Measurements from ENCODE around the gene TTC39C. TPM values are rescaled to one million over a fixed set of nuclear protein-coding genes. Genes with fewer than 3 reads are reported as not detected.

The TTC39C gene
- total RNA-seq = 36.7 and 41.6 TPM in 2 replicates
- 17.2 and 23.9 TPM in 2 replicates for polyA plus RNA-seq

DNA sequence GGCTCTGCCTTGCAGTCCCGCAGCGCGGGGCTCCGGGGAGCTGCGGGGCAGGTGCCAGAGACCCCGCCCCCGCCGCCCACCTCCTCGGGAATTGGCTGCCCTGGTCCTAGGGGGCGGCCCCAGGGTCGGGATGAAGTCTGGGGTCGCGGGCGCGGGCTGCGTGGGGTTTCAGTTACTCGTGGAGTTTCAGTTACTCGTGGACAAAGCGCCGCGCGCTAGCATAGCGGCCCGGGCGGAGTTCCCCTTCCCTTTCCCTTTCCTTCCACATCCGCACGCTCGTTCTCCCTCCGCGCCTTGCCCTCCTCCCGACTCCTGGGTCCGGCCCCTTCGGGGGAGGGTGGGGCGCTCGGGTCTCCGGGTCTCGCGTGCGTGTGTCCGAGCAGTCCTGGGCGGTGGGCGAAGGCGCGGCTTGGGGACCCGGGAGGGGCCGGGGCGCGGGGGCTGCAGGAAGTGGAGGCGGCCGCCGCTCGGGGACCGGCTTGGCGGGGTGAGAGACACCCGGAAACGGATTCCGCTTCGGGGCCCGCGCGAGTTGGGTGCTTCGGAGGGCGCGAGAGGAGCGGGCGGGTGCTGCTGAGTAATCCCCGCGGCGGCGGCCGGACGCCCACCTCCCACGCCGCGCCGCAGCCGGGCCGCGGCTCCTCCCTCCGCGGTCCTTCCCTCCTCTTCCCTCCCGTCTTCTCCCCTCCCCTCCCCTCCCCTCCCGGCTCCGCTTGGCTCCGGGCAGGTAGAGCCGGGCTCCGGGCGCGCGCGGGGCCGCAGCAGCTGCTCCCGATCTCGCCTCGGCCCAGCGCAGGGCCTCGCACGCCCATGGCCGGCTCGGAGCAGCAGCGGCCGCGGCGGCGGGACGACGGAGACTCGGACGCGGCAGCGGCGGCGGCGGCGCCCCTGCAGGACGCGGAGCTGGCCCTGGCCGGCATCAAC, at the start of gene TTC39C:
TTC39C (plus strand) TSS at position 693 of the 924 bp plus-strand sequence; CDS start at position 811, 118 bp downstream.
- no peak for TF ChIP-seq EZH2 (IDR thresholded peaks at IDR 0.05; ENCODE audit: borderline replicate concordance)
- TF ChIP-seq, protein P1, sequence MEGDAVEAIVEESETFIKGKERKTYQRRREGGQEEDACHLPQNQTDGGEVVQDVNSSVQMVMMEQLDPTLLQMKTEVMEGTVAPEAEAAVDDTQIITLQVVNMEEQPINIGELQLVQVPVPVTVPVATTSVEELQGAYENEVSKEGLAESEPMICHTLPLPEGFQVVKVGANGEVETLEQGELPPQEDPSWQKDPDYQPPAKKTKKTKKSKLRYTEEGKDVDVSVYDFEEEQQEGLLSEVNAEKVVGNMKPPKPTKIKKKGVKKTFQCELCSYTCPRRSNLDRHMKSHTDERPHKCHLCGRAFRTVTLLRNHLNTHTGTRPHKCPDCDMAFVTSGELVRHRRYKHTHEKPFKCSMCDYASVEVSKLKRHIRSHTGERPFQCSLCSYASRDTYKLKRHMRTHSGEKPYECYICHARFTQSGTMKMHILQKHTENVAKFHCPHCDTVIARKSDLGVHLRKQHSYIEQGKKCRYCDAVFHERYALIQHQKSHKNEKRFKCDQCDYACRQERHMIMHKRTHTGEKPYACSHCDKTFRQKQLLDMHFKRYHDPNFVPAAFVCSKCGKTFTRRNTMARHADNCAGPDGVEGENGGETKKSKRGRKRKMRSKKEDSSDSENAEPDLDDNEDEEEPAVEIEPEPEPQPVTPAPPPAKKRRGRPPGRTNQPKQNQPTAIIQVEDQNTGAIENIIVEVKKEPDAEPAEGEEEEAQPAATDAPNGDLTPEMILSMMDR (IDR thresholded peaks at IDR 0.05; ENCODE audit: poor library complexity) = no peak
- TF ChIP-seq EZH2phosphoT487 (IDR thresholded peaks at IDR 0.05; ENCODE audit: low read depth, severe bottlenecking, unreplicated experiment) = no peak
- H3K79me2 ChIP-seq = peaks cover 28% of the 10 kb centered on the region
- H3K27me3 ChIP-seq = no peaks in the 10 kb centered on the region
- H3K9me3 ChIP-seq (ENCODE audit: low read depth) = no peaks in the 10 kb centered on the region
- DNase-seq (ENCODE audit: low spot score) = peak; percentile 82
- peak within 1 kb of the TSS; percentile 98 for H3K4me2 ChIP-seq
- peak within 1 kb of the TSS; percentile 98 for H3K4me3 ChIP-seq
- H4K20me1 ChIP-seq (ENCODE audit: insufficient read depth, poor library complexity, severe bottlenecking) = no peaks in the 10 kb centered on the region
- H2AFZ ChIP-seq = peak within 1 kb of the TSS; percentile 99
- H3K4me1 ChIP-seq (ENCODE audit: insufficient read depth) = no peaks in the 10 kb centered on the region
- WGBS (ENCODE audit: low lambda C conversion rate, missing lambda C conversion rate) = 1% methylated on average over 43 of the region's 118 CpGs
- peak within 1 kb of the TSS; percentile 89 for H3K27ac ChIP-seq
- H3K9me2 ChIP-seq (replicated peaks; ENCODE audit: insufficient read depth) = no peaks in the 10 kb centered on the region
- no peaks in the 10 kb centered on the region for H3K36me3 ChIP-seq (replicated peaks; ENCODE audit: insufficient read depth, low read depth)

DNA sequence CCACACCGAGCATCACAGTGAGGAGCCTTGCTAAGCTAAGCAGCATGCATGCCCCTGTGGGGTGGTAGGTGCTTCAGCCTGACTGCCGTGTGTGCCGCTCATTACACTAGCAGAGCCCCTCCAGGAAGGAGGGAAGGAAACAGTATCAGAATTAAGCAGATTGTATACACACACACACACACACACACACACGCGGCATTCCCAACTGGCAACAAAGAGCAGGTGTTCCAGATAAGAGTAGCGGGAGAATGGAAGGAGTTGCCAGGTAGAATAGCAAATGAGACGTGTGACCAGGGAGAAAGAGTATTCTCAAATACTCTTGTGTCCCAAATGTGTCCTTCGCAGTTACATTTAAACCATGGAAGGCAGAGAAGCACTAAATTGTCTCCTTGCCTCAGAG, 47.6 kb upstream of the TTC39C start:
- no peak for DNase-seq (ENCODE audit: low spot score)
- Histone ChIP-seq H3K4me1 (ENCODE audit: insufficient read depth) (no peaks in the 10 kb centered on the region), H3K79me2 (no peaks in the 10 kb centered on the region), H3K9me2 (replicated peaks; ENCODE audit: insufficient read depth) (no peaks in the 10 kb centered on the region), H3K27me3 (no peaks in the 10 kb centered on the region), H4K20me1 (ENCODE audit: insufficient read depth, poor library complexity, severe bottlenecking) (no peaks in the 10 kb centered on the region), H3K27ac (no peak overlapping the region), H3K4me2 (no peak overlapping the region), H3K36me3 (replicated peaks; ENCODE audit: insufficient read depth, low read depth) (no peaks in the 10 kb centered on the region), H2AFZ (no peak overlapping the region), H3K9me3 (ENCODE audit: low read depth) (no peaks in the 10 kb centered on the region), H3K4me3 (no peak overlapping the region)
- TF ChIP-seq, protein P1 (IDR thresholded peaks at IDR 0.05; ENCODE audit: poor library complexity) = no peak
- TF ChIP-seq EZH2 (IDR thresholded peaks at IDR 0.05; ENCODE audit: borderline replicate concordance) = no peak
- no peak for TF ChIP-seq EZH2phosphoT487 (IDR thresholded peaks at IDR 0.05; ENCODE audit: low read depth, severe bottlenecking, unreplicated experiment)
- 89% methylated on average over 8 of the region's 8 CpGs for WGBS (ENCODE audit: low lambda C conversion rate, missing lambda C conversion rate)

DNA sequence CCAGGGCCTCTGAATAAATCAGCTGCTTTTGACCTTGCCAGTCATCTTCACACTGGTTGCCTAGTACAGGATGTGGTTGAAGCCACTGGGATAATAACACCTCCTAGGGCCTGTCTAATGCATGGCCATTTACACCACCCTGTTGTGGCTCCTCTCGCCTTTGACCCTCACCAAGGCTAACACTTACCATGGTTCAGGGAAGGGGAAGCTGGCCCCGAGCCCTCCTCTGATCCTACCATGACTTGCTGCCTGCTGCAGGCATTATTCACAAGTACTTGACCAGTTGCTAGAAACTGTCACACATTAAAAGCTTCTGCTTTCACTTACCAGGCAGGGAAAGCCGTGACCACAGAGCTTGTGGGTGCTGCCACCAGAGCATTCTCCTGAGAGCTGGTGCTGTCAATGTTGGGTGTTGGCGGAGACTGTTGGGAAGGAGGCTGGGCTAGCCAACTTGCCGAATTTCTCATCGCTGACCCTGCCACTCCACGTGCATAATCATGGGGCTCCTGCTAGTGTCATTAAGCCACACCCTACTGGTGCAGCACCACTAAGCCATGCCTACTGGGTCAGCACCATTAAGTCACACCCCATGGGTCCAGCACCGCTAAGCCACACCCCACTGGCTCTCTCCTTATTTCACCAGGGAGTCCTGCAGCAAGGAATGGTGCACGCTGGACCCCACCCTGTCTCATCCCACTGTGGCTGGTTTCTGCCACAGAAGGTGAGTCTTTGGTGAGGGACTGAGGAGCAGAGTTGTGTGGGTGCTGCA, 47.0 kb upstream of the TTC39C start:
- no peaks in the 10 kb centered on the region for H3K79me2 ChIP-seq
- no peaks in the 10 kb centered on the region for H3K27me3 ChIP-seq
- no peak overlapping the region for H2AFZ ChIP-seq
- H3K36me3 ChIP-seq (replicated peaks; ENCODE audit: insufficient read depth, low read depth) = no peaks in the 10 kb centered on the region
- no peaks in the 10 kb centered on the region for H3K9me2 ChIP-seq (replicated peaks; ENCODE audit: insufficient read depth)
- H3K27ac ChIP-seq = no peak overlapping the region
- 88% methylated on average over 9 of the region's 9 CpGs for WGBS (ENCODE audit: low lambda C conversion rate, missing lambda C conversion rate)
- no peak for DNase-seq (ENCODE audit: low spot score)
- TF ChIP-seq EZH2phosphoT487 (IDR thresholded peaks at IDR 0.05; ENCODE audit: low read depth, severe bottlenecking, unreplicated experiment) (no peak), EZH2 (IDR thresholded peaks at IDR 0.05; ENCODE audit: borderline replicate concordance) (no peak)
- TF ChIP-seq, protein P1 (IDR thresholded peaks at IDR 0.05; ENCODE audit: poor library complexity) = no peak
- H4K20me1 ChIP-seq (ENCODE audit: insufficient read depth, poor library complexity, severe bottlenecking) = no peaks in the 10 kb centered on the region
- H3K9me3 ChIP-seq (ENCODE audit: low read depth) = no peaks in the 10 kb centered on the region
- H3K4me1 ChIP-seq (ENCODE audit: insufficient read depth) = no peaks in the 10 kb centered on the region
- H3K4me2 ChIP-seq = no peak overlapping the region
- no peak overlapping the region for H3K4me3 ChIP-seq
